Testis (tissue), 3 donors: ENCODE results near the gene HK2. TPM values are rescaled to one million over a fixed set of nuclear protein-coding genes. Genes with fewer than 3 reads are reported as not detected.

Source experiments
- DNase-seq: peaks from one replicate; pipeline ENCODE4 v3.0.0-alpha.2; 2019
- H3K27ac ChIP-seq, 2 donors: fragments of 200-600 bp; sonication (generic); one replicate each; pipeline ENCODE4 v1.5.1; 2019
- H3K27me3 ChIP-seq: fragments of 200-600 bp; sonication (generic); one replicate; pipeline ENCODE4 v1.5.1; 2019
- H3K36me3 ChIP-seq: fragments of 200-600 bp; sonication (generic); one replicate; pipeline ENCODE4 v1.5.1; 2017; ENCODE audit warnings: low read depth; ENCODE audit errors: missing control alignments
- H3K4me1 ChIP-seq: fragments of 200-600 bp; sonication (generic); one replicate; pipeline ENCODE4 v1.5.1; 2019
- H3K4me3 ChIP-seq, 2 donors: fragments of 200-600 bp; sonication (generic); one replicate each; pipeline ENCODE4 v1.5.1; 2017 to 2019
- H3K9me3 ChIP-seq: fragments of 200-600 bp; sonication (generic); one replicate; pipeline ENCODE4 v1.5.1; 2017
- CTCF ChIP-seq, 3 experiments: fragments of 450-650 bp in 2 of 3; fragments of 200-600 bp in 1 of 3; sonication (generic) in 1 of 3; IDR thresholded peaks; one replicate each; pipeline ENCODE4 v1.5.1; 2016 to 2019; ENCODE audit warnings: antibody characterized with exemption in 3 of 3, mild to moderate bottlenecking in 2 of 3, moderate library complexity in 1 of 3
- POLR2A ChIP-seq: fragments of 450-650 bp; IDR thresholded peaks from one replicate; pipeline ENCODE4 v1.6.1; 2017; ENCODE audit warnings: antibody characterized with exemption, mild to moderate bottlenecking, moderate library complexity
- WGBS, 2 donors: methylation state at CpG; one replicate each; pipeline ENCODE4 v1.1.5; 2018; 5-methylcytosine and 5-hydroxymethylcytosine counted together
- intact Hi-C: fragments of 100-400 bp; cut with DNase I; formaldehyde crosslinking; loops from one replicate; pipeline ENCODE4 v1.15.1; 2023; ENCODE audit warnings: low total_unique reads
- polyA plus RNA-seq: library from polyadenylated mRNA; stranded (reverse); fragments of 350-450 nt; fragmentation: Illumina TruSeq; extraction: RNeasy Lipid Tissue Mini Kit (QIAGEN cat#74804); gene quantifications from one replicate; pipeline ENCODE4 v1.2.3, GENCODE V29; 2014; ENCODE audit warnings: low read depth, low replicate concordance; ENCODE audit not compliant: insufficient read depth
- total RNA-seq, 2 donors: library from RNA; depleted of rRNA; stranded (reverse); fragments of >200 nt; gene quantifications; one replicate each; pipeline ENCODE4 v1.2.3, GENCODE V29; 2016

HK2 gene
- total and polyA plus RNA-seq, 3 donors from 2014 or later = 83.5 to 164 (median 142) TPM

DNA sequence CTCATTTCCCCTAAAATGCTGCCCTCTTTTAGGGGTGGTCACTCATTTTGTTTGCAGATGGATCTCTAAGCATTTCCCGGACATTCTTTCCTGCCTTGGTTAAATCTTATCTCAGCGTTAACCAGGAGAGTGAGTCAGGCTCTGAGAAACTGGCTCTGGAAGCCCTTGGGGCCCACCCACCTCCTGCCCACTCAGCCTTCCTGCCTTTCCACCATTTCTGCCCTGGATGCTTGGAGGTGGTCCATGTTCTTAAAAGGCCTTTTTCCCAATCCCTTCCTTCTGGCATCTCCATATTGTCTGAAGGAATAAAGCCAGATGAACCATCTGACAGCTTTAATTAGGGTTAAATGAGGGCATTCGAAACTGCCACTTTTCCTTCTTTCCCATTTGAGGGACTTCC lies 9.5 kb downstream of the HK2 start:
- H3K4me3 ChIP-seq = no peak overlapping the region
- TF ChIP-seq POLR2A = no peak
- TF ChIP-seq CTCF (IDR thresholded peaks at IDR 0.05) = no peak
- peak overlapping the region; percentile 73 to 74 for H3K27ac ChIP-seq
- H3K4me1 ChIP-seq = peaks cover 56% of the 10 kb centered on the region
- DNase-seq = no peak
- no peaks in the 10 kb centered on the region for H3K9me3 ChIP-seq
- WGBS, 2 donors = 41 to 47% methylated on average over 3 of the region's 3 CpGs
- no peaks in the 10 kb centered on the region for H3K36me3 ChIP-seq
- H3K27me3 ChIP-seq = no peaks in the 10 kb centered on the region
- intact Hi-C loops = no loop called here

DNA sequence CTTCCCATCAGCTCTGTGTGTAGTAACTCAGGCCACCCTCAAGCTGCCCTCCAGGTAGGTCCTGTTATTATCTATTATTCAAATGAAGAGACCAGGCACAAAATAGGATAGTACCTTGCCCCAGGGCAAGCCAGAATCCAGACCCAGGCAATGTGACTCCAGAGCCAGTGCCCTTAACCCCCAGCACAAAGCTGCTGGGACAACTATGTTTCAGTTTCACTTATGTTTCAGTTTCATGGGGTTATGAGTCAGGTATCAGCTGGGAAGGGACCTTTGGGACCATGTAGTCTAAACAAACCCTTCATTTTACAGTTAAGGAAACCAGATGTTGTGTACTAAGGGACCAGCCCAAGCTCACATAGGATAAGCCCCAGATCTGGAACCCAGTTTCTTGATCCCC lies 10.0 kb downstream of the HK2 start:
- Histone ChIP-seq H3K27me3 (no peaks in the 10 kb centered on the region), H3K4me3 (no peak overlapping the region), H3K9me3 (no peaks in the 10 kb centered on the region), H3K27ac (peak overlapping the region; percentile 73 to 74), H3K4me1 (peaks cover 60% of the 10 kb centered on the region), H3K36me3 (no peaks in the 10 kb centered on the region)
- intact Hi-C loops = no loop called here
- DNase-seq = no peak
- no peak for TF ChIP-seq CTCF (IDR thresholded peaks at IDR 0.05)
- no peak for TF ChIP-seq POLR2A

GRCh38 chr2:74844752-74845151 lies 10.8 kb downstream of the HK2 start:
- no peak overlapping the region for H3K4me3 ChIP-seq
- H3K36me3 ChIP-seq = no peaks in the 10 kb centered on the region
- DNase-seq = no peak
- H3K27ac ChIP-seq = peak overlapping the region; percentile 73 to 74
- peaks cover 69% of the 10 kb centered on the region for H3K4me1 ChIP-seq
- intact Hi-C loops = no loop called here
- no peaks in the 10 kb centered on the region for H3K9me3 ChIP-seq
- no peaks in the 10 kb centered on the region for H3K27me3 ChIP-seq
- TF ChIP-seq CTCF (IDR thresholded peaks at IDR 0.05) = no peak
- no peak for TF ChIP-seq POLR2A
- 59 to 80% methylated on average over 4 of the region's 4 CpGs for WGBS, 2 donors

GRCh38 chr2:74845217-74845751 lies 11.4 kb downstream of the HK2 start:
- Histone ChIP-seq H3K9me3 (no peaks in the 10 kb centered on the region), H3K4me3 (no peak overlapping the region), H3K27me3 (no peaks in the 10 kb centered on the region), H3K36me3 (no peaks in the 10 kb centered on the region), H3K4me1 (peaks cover 74% of the 10 kb centered on the region), H3K27ac (peak overlapping the region; percentile 73 to 74)
- DNase-seq = peak; percentile 76
- 52 to 55% methylated on average over 5 to 8 of the region's 8 CpGs for WGBS, 2 donors
- TF ChIP-seq POLR2A (no peak), CTCF (IDR thresholded peaks at IDR 0.05) (no peak)
- intact Hi-C loops = no loop called here

GRCh38 chr2:74845991-74846390 lies 12.1 kb downstream of the HK2 start:
- intact Hi-C loops = no loop called here
- no peaks in the 10 kb centered on the region for H3K36me3 ChIP-seq
- H3K9me3 ChIP-seq = no peaks in the 10 kb centered on the region
- H3K27me3 ChIP-seq = no peaks in the 10 kb centered on the region
- H3K27ac ChIP-seq = peak overlapping the region; percentile 73 to 74
- 58 to 91% methylated on average over 2 of the region's 2 CpGs for WGBS, 2 donors
- no peak for DNase-seq
- peaks cover 81% of the 10 kb centered on the region for H3K4me1 ChIP-seq
- TF ChIP-seq POLR2A (no peak), CTCF (IDR thresholded peaks at IDR 0.05) (no peak)
- no peak overlapping the region for H3K4me3 ChIP-seq
